Dedifferentiated amniotic fluid mesenchymal stem cell (primary cell): Measurements from ENCODE around the gene RIGI.
"Not testable (repeated sequence)": the region's sequence is repeated elsewhere in the genome, so short reads cannot be mapped to it uniquely, and the experiment has no call there.

Source experiments
- DNase-seq: peaks from one replicate; pipeline ENCODE4 v3.0.0-alpha.2; 2016; ENCODE audit errors: extremely low spot score

RIGI gene

DNA sequence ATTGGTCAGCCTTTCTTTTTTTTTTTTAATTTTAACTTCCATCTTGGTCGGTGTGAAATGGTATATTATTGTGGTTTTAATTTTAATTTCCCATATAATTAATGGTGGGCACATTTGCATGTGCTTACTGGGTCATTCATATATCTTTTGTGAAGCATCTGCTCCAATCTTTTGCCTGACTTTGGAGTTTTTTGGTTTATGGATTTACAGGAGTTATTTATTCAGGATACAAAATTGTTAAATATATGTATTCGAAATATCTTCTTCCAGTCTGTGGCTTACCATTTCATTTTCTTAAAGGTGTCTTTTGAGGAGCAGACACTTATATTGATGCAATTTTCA is 682 bp upstream of the RIGI start:
- no peak for DNase-seq

GRCh38 chr9:32525709-32526030 is 326 bp downstream of the RIGI start:
- no peak for DNase-seq

- no peak for DNase-seq
These were observed 896 bp downstream of the RIGI start for GRCh38 chr9:32524892-32525708.

GRCh38 chr9:32524558-32524891 is 1.5 kb downstream of the RIGI start:
- not testable (repeated sequence) for DNase-seq

- no peak for DNase-seq
These were observed 2.1 kb downstream of the RIGI start for GRCh38 chr9:32523910-32524309.

DNA sequence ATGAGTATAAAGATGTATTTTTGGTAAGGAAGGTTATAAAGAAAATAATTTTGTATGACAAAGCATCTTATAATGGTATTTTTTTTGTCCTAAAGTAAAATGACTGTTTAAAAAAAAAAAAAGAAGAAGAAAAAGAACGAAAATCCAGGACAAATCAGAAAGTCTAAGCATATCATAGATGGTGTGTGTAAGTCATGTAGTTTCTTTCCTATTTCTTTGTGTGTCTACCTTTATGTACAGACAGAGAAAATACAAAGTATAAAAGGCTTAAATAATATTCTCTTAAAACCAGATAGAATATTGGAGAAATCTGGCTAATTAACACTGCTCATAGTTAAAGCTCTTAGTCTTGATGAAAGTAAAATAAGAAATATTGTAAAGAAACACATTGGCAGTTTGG is 7.7 kb downstream of the RIGI start:
- DNase-seq: no peak

DNA sequence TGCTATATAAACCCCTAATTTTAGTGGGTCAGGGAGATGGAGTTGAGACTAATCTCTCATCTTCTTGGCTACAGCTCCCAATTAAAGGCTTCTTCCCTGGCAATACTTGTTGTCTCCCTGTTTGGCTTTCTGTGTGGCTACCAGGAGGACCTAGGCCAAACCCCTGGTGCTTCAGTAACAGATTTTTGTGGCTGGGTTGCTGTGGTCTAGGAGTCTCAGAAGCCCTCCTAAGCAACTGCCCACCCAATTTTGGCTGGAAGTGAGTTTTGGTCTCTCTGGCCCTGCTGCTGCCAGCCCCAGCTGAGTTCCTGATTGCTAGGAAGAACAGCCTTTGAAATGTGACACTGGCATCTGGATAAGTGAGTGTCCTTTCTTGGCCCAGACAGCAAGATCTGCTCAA is 9.8 kb downstream of the RIGI start:
- no peak for DNase-seq

DNA sequence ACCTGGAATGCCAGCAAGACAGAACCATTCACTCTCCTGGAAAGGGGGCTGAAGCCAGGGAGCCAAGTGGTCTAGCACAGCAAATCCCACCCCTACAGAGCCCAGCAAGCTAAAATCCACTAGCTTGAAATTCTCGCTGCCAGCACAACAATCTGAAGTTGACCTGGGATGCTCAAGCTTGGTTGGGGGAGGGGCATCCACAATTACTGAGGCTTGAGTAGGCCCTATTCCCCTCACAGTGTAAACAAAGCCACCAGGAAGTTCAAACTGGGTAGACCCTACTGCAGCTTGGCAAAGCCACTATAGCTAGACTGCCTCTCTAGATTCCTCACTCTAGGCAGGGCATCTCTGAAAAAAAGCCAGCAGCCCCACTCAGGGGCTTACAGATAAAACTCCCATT is 17.3 kb downstream of the RIGI start:
- DNase-seq: no peak

DNA sequence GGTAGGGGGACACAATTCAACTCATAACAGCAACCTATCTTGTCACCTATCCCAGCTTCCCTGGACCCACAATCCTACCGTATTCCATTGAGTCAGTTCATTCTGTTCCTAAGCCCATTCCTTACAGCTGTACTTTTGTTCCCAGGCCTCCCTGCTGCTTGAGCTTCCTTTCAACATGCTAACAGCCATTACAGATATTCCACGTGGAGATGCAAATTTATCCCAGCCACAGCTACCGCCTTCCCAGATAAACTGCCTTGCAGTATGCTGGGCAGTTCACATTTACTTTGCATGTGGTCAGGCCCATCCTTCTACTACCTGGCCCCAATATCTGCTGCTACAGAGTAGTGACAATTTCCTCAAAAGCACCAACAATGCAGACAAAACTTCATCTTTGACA is 23.0 kb downstream of the RIGI start:
- DNase-seq: no peak

- DNase-seq: no peak
These were observed 23.5 kb downstream of the RIGI start for GRCh38 chr9:32502464-32502863.

DNA sequence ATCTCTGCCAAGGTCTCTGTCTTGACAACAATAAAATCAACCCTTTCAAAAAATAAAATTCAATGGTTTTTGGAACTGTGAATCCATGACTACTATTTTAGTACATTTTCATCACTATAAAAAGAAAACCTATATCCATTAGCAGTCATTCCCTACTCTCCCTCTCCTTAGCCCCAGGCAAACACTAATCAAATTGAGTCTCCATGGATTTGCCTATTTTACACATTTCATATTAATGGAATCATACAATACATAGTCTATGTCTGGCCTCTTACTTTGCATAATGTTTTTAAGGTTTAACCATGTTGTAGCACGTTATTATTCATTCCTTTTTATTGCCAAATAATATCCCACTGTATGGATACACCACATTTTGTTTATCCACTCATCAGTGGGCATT is 24.1 kb downstream of the RIGI start:
- DNase-seq: no peak

DNA sequence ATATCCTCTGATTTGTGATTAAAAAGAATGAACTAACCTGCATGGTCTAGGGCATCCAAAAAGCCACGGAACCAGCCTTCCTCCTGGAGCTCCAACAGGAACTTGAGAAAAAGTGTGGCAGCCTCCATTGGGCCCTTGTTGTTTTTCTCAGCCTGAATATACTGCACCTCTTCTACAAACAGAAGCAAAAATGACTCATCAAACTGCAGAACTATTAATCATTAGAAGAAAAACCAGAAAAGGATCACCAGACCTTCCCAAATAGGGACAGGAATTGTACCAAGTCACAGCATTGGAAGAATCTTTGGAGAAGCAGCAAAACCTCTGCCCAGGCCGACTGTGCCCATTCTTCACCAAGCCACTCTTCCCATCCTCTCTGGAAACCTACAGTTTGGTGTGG is 25.2 kb downstream of the RIGI start:
- no peak for DNase-seq

DNA sequence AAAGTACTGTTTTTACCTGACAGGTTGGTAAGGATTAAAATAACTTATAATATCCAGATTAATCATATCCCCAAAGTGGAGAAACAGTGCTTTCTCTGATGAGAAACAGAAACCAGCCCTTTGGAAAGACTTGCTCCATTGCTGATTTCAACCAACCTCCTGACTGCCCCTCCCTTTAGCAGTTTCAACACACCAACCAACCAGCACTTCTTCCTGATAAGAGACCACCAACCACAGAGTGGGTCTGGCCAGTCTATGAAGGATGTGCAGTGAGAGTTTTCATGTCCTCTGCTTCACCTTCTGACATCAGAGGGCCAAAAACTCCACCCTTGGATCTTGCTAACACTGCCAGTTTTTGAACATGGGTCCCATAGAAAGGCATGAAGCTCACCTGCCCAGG is 28.1 kb downstream of the RIGI start:
- no peak for DNase-seq

DNA sequence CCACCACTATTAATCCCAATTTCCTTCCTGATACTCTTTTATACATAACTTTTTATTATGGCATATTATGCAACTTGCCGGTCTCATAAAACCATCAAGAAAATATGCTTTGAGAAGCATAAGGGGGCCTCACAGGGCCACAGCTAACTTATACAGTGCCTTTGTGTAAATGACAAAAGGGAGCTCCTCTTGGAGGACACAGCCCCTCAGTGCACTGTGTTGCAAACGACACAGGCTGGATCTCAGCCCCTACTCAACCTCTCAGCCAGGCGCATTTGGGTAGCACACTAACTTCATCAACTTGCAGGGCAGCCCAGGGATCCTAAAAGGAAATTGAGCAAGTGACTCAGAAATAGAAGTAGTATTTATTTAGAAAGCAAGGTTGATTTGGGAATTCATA is 35.4 kb downstream of the RIGI start:
- DNase-seq: no peak

GRCh38 chr9:32487981-32488380 is 38.0 kb downstream of the RIGI start:
- DNase-seq: peak; percentile 47

DNA sequence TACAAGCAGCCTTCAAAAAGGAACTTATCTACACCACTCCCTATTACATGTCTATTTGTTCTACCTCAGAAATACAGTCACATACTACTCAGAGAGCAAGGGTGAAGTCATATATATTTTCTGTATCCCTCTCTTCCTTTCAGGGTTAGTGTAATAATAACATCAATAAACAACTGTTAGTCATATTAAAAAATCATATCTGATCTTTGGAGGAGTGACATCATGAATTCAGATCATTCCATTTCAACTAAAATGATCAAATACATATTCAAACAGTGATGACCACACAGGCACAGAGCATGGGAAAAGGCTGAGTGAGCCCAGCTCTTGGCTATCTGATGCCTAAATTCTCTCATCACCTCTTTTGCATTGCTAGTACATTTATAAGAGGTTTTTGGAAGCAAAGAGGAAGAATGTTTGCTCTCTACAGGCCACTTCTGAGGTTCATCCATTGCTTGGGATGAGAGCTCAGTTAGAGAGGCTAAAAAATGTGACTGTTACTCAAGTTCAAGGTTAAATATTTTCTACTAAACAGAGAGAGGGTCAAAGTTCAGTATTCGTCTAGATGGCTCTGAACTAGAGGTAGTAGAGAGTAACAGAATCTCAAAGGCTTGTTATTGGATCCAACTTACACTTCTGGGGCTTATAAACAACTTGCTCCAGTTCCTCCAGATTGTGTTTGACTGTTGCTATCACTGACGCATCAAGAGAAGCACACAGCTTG is 39.0 kb downstream of the RIGI start:
- peak; percentile 18 for DNase-seq

GRCh38 chr9:32483343-32483742 is 42.7 kb downstream of the RIGI start:
- DNase-seq: no peak
